Right lobe of liver (tissue), 6 donors: ENCODE data around the gene EIF3L. TPM values are rescaled to one million over a fixed set of nuclear protein-coding genes. Genes with fewer than 3 reads are reported as not detected.

Experiments used
- ATAC-seq, 4 donors: fragments of 200-7000 bp; cut with Tn5 transposase; one replicate each; pipeline ENCODE4 v1.9.1; 2020; ENCODE audit warnings: mild to moderate bottlenecking in 4 of 4, moderate library complexity in 4 of 4
- DNase-seq, 3 donors: peaks; one replicate each; pipeline ENCODE4 v3.0.0-alpha.2; 2020
- H3K27ac ChIP-seq, 3 donors: fragments of 200-600 bp; one replicate each; pipeline ENCODE4 v1.8.0; 2022
- H3K27me3 ChIP-seq, 2 donors: fragments of 200-600 bp; one replicate each; pipeline ENCODE4 v1.8.0; 2022
- H3K36me3 ChIP-seq, 4 donors: fragments of 200-600 bp; sonication (generic) in 1 of 4; one replicate each; pipeline versions ENCODE4 v1.5.1 to v1.8.0; 2017 to 2022; ENCODE audit warnings: control low read depth in 1 of 4
- H3K4me1 ChIP-seq, 4 donors: fragments of 200-600 bp; sonication (generic) in 1 of 4; one replicate each; pipeline versions ENCODE4 v1.5.1 to v1.8.0; 2017 to 2022; ENCODE audit warnings: control low read depth in 1 of 4
- H3K4me3 ChIP-seq, 3 donors: fragments of 200-600 bp; one replicate each; pipeline ENCODE4 v1.8.0; 2022
- H3K9me3 ChIP-seq, 4 donors: fragments of 200-600 bp; sonication (generic) in 1 of 4; one replicate each; pipeline versions ENCODE4 v1.5.1 to v1.8.0; 2017 to 2022; ENCODE audit warnings: control low read depth in 1 of 4
- POLR2A ChIP-seq: fragments of 450-650 bp; IDR thresholded peaks from one replicate; pipeline ENCODE4 v1.6.1; 2017; ENCODE audit warnings: antibody characterized with exemption, mild to moderate bottlenecking
- WGBS: methylation state at CpG from one replicate; pipeline ENCODE4 v1.1.6; 2018; ENCODE audit warnings: low coverage, low lambda C conversion rate; ENCODE audit not compliant: insufficient coverage; ENCODE audit errors: missing lambda C conversion rate; 5-methylcytosine and 5-hydroxymethylcytosine counted together
- intact Hi-C, 2 donors: fragments of 100-400 bp; cut with DNase I; formaldehyde crosslinking; loops; one replicate each; pipeline versions ENCODE4 v1.11.2 to v1.14.1; 2022
- microRNA counts: library from miRNA; unstranded; fragments of <30 nt; microRNA quantifications from one replicate; lab custom pipeline; 2016
- microRNA-seq, 2 donors: library from miRNA; unstranded; fragments of <30 nt; microRNA quantifications; one replicate each; pipeline ENCODE4, GENCODE V29; 2019 to 2020
- small RNA-seq, 2 experiments: library from RNA; depleted of rRNA; stranded (forward); fragments of <200 nt; gene quantifications; one replicate each; pipeline ENCODE3, GENCODE V24; 2016
- total RNA-seq, 6 experiments: library from RNA; depleted of rRNA in 2 of 6; stranded (reverse); fragments of >200 nt in 2 of 6; fragmentation: NEBNext Ultra II Directional in 3 of 6; extraction: Animal tissue kit (Norgen Biotek cat#: 25700) in 3 of 6; gene quantifications; one replicate each; pipeline versions ENCODE4 v1.1.0 to v1.2.4, GENCODE V29; 2016 to 2023
- TF ChIP-seq, protein P1 (sequence below), 4 donors: fragments of 200-600 bp in 3 of 4; fragments of 450-650 bp in 1 of 4; IDR thresholded peaks; one replicate each; pipeline versions ENCODE4 v1.5.1 to v1.8.0; 2016 to 2022; ENCODE audit warnings: antibody characterized with exemption in 4 of 4, mild to moderate bottlenecking in 2 of 4
- donor health status: DM: no; HTN: yes; CAD: no.
- donor health status: DM: no; HTN: no; CAD: no.
- donor health status: DM: no; HTN: no; CAD: no.
- donor health status: DM: no; HTN: yes; CAD: no.
- donor health status: DM: no; HTN: yes; CAD: no.

EIF3L gene
- total RNA-seq, 6 experiments from 2014 or later, result 117 to 200 (median 164) TPM

DNA sequence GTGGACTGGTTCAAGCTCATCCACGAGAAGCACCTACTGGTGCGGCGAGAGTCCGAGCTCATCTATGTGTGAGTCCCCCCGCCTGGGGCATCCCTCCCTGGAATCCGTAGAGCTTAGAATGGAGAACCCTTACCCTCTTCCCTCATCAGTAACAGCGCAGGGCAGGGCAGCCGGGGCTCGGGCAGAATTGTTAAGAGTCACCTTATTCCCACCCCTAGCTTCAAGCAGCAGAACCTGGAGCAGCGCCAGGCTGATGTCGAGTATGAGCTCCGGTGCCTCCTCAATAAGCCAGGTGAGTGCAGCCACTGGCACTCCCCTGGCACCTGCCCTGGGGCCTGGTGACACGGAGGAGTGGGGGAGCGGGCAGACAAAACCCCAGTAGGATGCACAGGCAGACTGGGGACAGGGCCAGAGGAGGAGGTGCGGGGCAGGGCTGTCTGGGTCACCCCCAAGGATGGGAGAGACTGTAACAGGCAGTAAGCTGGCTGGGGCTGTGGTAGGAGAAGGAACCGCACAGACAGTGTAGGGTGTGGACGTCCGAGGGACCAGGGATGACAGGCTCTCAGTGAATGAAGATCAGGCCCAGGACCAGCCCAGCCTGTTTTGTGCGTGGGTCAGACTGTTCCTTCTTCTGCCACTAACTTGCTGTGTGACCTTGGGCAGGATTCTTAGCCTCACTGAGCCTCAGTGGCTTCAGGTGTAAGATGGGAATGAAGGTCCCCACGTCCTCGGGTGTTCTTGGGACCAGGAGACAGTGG is 83.8 kb downstream of the EIF3L start:
- no peak for ATAC-seq
- Histone ChIP-seq H3K4me3 (no peak overlapping the region), H3K9me3 (no peaks in the 10 kb centered on the region), H3K4me1 (peaks cover 0 to 11% (median 2%) of the 10 kb centered on the region in 4 donors), H3K27ac (peak overlapping the region in 1 of 3 donors; percentile 1), H3K36me3 (peaks cover 0 to 5% (median 0%) of the 10 kb centered on the region in 4 donors), H3K27me3 (no peaks in the 10 kb centered on the region)
- no peak for TF ChIP-seq POLR2A
- TF ChIP-seq, protein P1, sequence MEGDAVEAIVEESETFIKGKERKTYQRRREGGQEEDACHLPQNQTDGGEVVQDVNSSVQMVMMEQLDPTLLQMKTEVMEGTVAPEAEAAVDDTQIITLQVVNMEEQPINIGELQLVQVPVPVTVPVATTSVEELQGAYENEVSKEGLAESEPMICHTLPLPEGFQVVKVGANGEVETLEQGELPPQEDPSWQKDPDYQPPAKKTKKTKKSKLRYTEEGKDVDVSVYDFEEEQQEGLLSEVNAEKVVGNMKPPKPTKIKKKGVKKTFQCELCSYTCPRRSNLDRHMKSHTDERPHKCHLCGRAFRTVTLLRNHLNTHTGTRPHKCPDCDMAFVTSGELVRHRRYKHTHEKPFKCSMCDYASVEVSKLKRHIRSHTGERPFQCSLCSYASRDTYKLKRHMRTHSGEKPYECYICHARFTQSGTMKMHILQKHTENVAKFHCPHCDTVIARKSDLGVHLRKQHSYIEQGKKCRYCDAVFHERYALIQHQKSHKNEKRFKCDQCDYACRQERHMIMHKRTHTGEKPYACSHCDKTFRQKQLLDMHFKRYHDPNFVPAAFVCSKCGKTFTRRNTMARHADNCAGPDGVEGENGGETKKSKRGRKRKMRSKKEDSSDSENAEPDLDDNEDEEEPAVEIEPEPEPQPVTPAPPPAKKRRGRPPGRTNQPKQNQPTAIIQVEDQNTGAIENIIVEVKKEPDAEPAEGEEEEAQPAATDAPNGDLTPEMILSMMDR (IDR thresholded peaks at IDR 0.05), result no peak
- 75% methylated on average over 1 of the region's 21 CpGs for WGBS
- DNase-seq, result no peak
- intact Hi-C loops, result no loop called here

DNA sequence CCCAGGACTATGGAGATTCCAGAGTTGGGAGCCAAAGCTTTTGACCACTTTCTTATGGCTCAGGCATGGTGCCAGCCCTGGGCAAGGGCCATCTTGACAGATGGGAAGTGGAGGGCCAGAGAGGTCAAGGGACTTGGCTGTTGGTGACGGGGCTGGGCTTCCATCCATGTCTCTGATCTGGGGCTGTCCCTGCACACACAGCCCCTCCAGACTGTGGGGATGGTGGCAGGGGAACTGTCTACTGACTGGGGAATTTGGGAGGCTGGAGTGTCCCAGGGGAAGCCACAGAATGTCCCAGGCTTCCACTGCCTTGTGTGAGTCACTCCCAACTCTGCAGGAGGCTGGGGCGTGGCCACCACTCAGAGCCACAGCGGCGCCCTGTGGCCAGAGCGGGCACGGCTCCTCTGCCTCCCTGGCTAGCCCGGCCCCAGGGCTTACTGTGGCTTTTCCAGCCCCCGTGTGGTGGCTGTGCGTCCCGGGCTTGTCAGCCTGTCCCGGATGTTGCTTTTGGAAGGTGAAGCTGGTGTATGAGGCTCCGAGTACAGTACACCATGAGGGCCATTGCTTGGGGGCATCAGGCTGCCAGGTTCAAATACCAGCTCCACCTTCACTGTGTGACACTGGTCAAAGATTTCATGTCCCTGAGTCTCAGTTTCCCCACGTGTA is 84.6 kb downstream of the EIF3L start:
- 7% methylated on average over 3 of the region's 13 CpGs for WGBS
- H3K9me3 ChIP-seq, result no peaks in the 10 kb centered on the region
- no peak for TF ChIP-seq POLR2A
- TF ChIP-seq, protein P1 (IDR thresholded peaks at IDR 0.05), result peak; percentile 96 to 98 (median 98)
- peak overlapping the region in 1 of 3 donors; percentile 1 for H3K27ac ChIP-seq
- no peaks in the 10 kb centered on the region for H3K27me3 ChIP-seq
- no peak overlapping the region for H3K4me3 ChIP-seq
- intact Hi-C loops, result no loop called here
- H3K4me1 ChIP-seq, result peaks cover 0 to 11% (median 2%) of the 10 kb centered on the region in 4 donors
- peaks cover 0 to 5% (median 0%) of the 10 kb centered on the region in 4 donors for H3K36me3 ChIP-seq
- peak; percentile 89 to 92 (median 91) for DNase-seq
- peak; percentile 98 to 100 (median 99) for ATAC-seq

MicroRNAs encoded within 50 kb of the gene (microRNA counts, 767-probe panel; counts per million panel counts)
- 237 counts per million for microRNA hsa-miR-658 (lab: Ali Mortazavi, UCI)
- 237 counts per million for microRNA hsa-miR-659-3p (lab: Ali Mortazavi, UCI)

Small RNA genes within 50 kb of the gene (microRNA-seq; reads per million reads assigned to microRNA genes)
- 0 reads per million in 2 donors for gene MIR659

Small RNA genes within 50 kb of the gene (small RNA-seq; reads per million reads assigned to genes)
- gene MIR659, result 0.26 to 0.97 reads per million in 2 experiments

Other genes with a start within 250 kb of the EIF3L start
- gene GGA1, start 240.6 kb upstream of the EIF3L start, total RNA-seq, result 10 to 100 TPM; 18.4 to 27.3 (median 24.1) TPM
- gene SH3BP1, start 209.8 kb upstream of the EIF3L start, total RNA-seq, result 1 to 10 TPM; 1.6 to 4.8 (median 2.8) TPM
- 10 to 100 TPM; 15.7 to 63.4 (median 34.4) TPM for gene PDXP, start 190.7 kb upstream of the EIF3L start, total RNA-seq
- 100 to 1,000 TPM in 4 of 6 experiments, 10 to 100 TPM in 2; 34.7 to 267 (median 141) TPM for gene LGALS1, start 173.8 kb upstream of the EIF3L start, total RNA-seq
- 10 to 100 TPM in 2 of 6 experiments, 1 to 10 TPM in 4; 8.4 to 16.1 (median 9.4) TPM for gene NOL12, start 163.1 kb upstream of the EIF3L start, total RNA-seq
- gene TRIOBP, start 152.4 kb upstream of the EIF3L start, total RNA-seq, result 10 to 100 TPM; 11.7 to 22.8 (median 20.7) TPM
- gene GCAT, start 41.5 kb upstream of the EIF3L start, total RNA-seq, result 10 to 100 TPM; 21.9 to 43.0 (median 29.8) TPM
- under 1 TPM in 2 of 6 experiments, not detected in 4; 0.29 to 0.83 TPM for gene GALR3, start 26.0 kb upstream of the EIF3L start, total RNA-seq
- 10 to 100 TPM in 2 of 6 experiments, 1 to 10 TPM in 4; 7.3 to 20.7 (median 9.7) TPM for gene ANKRD54, start 5.1 kb upstream of the EIF3L start, total RNA-seq
- 10 to 100 TPM in 3 of 6 experiments, 1 to 10 TPM in 3; 6.5 to 19.0 (median 10.3) TPM for gene MICALL1, start 56.9 kb downstream of the EIF3L start, total RNA-seq
- gene C22orf23, start 104.2 kb downstream of the EIF3L start, total RNA-seq, result under 1 TPM in 1 of 6 experiments, not detected in 5; 0.40 TPM
- 10 to 100 TPM; 42.4 to 60.5 (median 56.3) TPM for gene POLR2F, start 104.3 kb downstream of the EIF3L start, total RNA-seq
- gene SOX10, start 135.1 kb downstream of the EIF3L start, total RNA-seq, result under 1 TPM in 2 of 6 experiments, not detected in 4; 0.24 to 0.29 TPM
- gene PICK1, start 208.0 kb downstream of the EIF3L start, total RNA-seq, result 10 to 100 TPM; 13.0 to 26.4 (median 20.3) TPM
- gene SLC16A8, start 234.8 kb downstream of the EIF3L start, total RNA-seq, result not detected